Fibroblast of villous mesenchyme (primary cell): ENCODE results near the gene GBP6. TPM values are rescaled to one million over a fixed set of nuclear protein-coding genes. Genes with fewer than 3 reads are reported as not detected.
"Not testable (repeated sequence)": the region's sequence is repeated elsewhere in the genome, so short reads cannot be mapped to it uniquely, and the experiment has no call there.

Source experiments
- DNase-seq: peaks from one replicate; pipeline ENCODE4 v3.0.0-alpha.2; 2010; ENCODE audit warnings: low read depth
- H3K4me3 ChIP-seq: 2 replicates; pipeline ENCODE4 v1.5.1; 2011; ENCODE audit warnings: low read depth, mild to moderate bottlenecking, low read length
- CTCF ChIP-seq: IDR thresholded peaks from 2 replicates; pipeline ENCODE4 v1.5.1; 2012; ENCODE audit warnings: low read depth, mild to moderate bottlenecking, low read length; ENCODE audit not compliant: insufficient read depth
- total RNA-seq: library from RNA; depleted of rRNA; stranded (reverse); fragments of >200 nt; gene quantifications from 2 replicates; pipeline ENCODE4 v1.2.3, GENCODE V29; 2012

Gene GBP6
- total RNA-seq, 1 donor = not detected

- no peak for DNase-seq
- TF ChIP-seq CTCF = no peak
- no peak overlapping the region for H3K4me3 ChIP-seq
Measured at GRCh38 chr1:89425056-89425455, 61.2 kb downstream of the GBP6 start.

DNA sequence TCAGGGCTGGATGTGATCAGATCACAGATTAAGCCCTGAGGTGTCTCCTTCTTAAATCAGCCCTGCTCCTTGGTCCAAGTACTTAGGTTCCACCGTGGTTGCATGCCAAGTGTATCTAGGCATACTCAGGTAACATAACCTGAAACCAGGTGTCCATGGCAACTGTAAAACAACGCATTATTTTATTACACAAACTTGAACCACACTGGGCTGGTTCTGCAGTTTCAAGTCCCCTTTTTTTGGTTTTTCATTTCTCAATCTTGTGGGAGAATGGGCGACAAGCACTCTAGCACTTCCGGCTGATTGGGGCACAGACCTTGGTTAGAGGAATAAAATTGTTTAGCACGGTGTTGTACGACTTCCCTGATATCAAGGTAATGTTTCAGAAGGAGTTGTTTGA, 65.2 kb downstream of the GBP6 start:
- H3K4me3 ChIP-seq = no peak overlapping the region
- no peak for TF ChIP-seq CTCF
- no peak for DNase-seq

- H3K4me3 ChIP-seq, DNase-seq: not testable (repeated sequence)
Measured at GRCh38 chr1:89429681-89430080, 65.8 kb downstream of the GBP6 start.

DNA sequence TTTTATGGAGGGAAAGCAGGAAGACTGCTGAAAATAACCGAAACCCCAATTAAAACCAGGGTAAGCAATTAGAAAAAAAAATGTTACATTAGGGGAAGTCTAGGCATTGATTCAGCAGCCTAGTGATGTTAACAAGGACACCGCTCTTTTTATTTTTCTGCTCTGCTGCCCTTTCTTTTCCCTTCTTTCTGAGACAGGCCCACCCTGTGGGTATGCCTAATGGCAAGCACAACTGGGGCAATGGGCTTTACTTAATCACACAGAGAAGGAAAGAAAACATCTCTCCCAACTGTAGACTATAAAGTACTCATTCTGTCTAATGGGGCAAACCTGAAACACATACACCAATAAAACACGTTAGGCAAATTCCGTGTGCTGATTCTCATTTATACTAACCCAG, 69.6 kb downstream of the GBP6 start:
- TF ChIP-seq CTCF = no peak
- no peak for DNase-seq
- no peak overlapping the region for H3K4me3 ChIP-seq

DNA sequence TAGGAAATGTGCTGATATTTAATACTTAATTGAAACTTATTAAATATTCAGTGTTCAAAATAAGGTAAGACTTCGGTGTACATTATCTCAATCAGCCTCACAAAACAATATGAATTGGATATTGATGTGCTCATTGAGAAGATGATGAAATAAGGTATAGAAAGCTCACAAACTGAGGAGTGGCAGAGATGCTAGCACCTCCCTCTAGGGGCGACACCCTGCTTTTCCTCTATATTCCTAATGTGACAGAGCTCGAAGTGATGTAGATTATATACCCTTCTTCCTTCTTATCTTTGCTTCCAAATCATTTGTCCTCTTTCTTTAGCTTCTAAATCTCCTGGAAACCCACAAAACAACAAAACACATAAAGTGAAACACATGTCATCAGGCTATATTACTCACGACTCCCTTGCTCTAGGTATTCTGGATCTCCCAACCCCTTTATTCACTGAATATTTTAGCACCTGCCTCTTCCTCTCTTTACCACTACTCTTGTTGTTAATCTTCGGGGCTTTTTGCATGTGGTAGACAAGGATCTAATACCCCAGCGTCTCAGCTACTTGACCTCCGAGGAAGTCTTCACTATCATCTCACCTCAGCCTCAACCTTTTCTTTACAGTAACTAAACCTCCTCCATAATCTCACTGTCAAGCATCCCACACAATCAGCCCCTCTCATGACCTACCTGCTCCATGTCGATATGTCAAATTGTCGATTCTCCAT, 70.4 kb downstream of the GBP6 start:
- not testable (repeated sequence) for DNase-seq, H3K4me3 ChIP-seq

Other genes with a start within 250 kb of the GBP6 start
- gene GBP2, start 237.9 kb upstream of the GBP6 start, total RNA-seq = 59.9 and 96.3 TPM in 2 replicates
- not detected in 2 replicates for gene GBP7, start 188.1 kb upstream of the GBP6 start, total RNA-seq
- 14.2 and 44.5 TPM in 2 replicates for gene GBP4, start 165.1 kb upstream of the GBP6 start, total RNA-seq
- under 0.01 and 0.32 TPM in 2 replicates for gene GBP5, start 91.2 kb upstream of the GBP6 start, total RNA-seq
- 0.64 and 0.86 TPM in 2 replicates for gene LRRC8B, start 160.8 kb downstream of the GBP6 start, total RNA-seq